GM23338 (cell line): ENCODE data around the gene TMEM255B.

Experiments used
- CTCF ChIP-seq, 2 experiments: fragments of 200-600 bp in 1 of 2; sonication (generic) in 1 of 2; conservative IDR thresholded peaks; 2 replicates each; pipeline versions ENCODE4 v1.5.1 to v1.6.1; 2016 to 2017; ENCODE audit warnings: antibody characterized with exemption in 2 of 2, low read depth in 2 of 2, mild to moderate bottlenecking in 2 of 2, moderate library complexity in 1 of 2
- EZH2phosphoT487 ChIP-seq: fragments of 200-600 bp; sonication (generic); IDR thresholded peaks from one replicate; pipeline ENCODE4 v1.8.1; 2018; ENCODE audit warnings: antibody characterized with exemption; ENCODE audit not compliant: unreplicated experiment
- POLR2AphosphoS5 ChIP-seq: IDR thresholded peaks from 2 replicates; pipeline ENCODE4 v1.6.1; 2016; ENCODE audit warnings: antibody characterized with exemption, low read depth
- REST ChIP-seq: IDR thresholded peaks from one replicate; pipeline ENCODE4 v1.6.1; 2018; ENCODE audit warnings: antibody characterized with exemption; ENCODE audit not compliant: unreplicated experiment

- TF ChIP-seq CTCF (conservative IDR thresholded peaks at IDR 0.05; ENCODE audit: low read depth in 2 of 2), result no peak
- TF ChIP-seq EZH2phosphoT487, result no peak
- no peak for TF ChIP-seq POLR2AphosphoS5
- no peak for TF ChIP-seq REST
Measured at GRCh38 chr13:113831061-113831460, 72.0 kb downstream of the TMEM255B start.
